ENCODE results near the gene ELN.

The ELN gene

GRCh38 chr7:74063223-74063641 lies 35.3 kb downstream of the ELN start:
- TF ChIP-seq CTCF (conservative IDR thresholded peaks at IDR 0.05; ENCODE audit: low read depth, low read length) = no peak
- no peak overlapping the region for H3K4me3 ChIP-seq (ENCODE audit: low read length)
- DNase-seq (ENCODE audit: low read depth) = no peak

- H3K4me3 ChIP-seq (ENCODE audit: low read length) = no peak overlapping the region
- no peak for DNase-seq (ENCODE audit: low read depth)
- no peak for TF ChIP-seq CTCF (conservative IDR thresholded peaks at IDR 0.05; ENCODE audit: low read depth, low read length)
Measured at GRCh38 chr7:74063646-74064045, 35.7 kb downstream of the ELN start.

- TF ChIP-seq CTCF (conservative IDR thresholded peaks at IDR 0.05; ENCODE audit: low read depth, low read length) = no peak
- DNase-seq (ENCODE audit: low read depth) = no peak
Measured at GRCh38 chr7:74064696-74065095, 36.7 kb downstream of the ELN start.

GRCh38 chr7:74066626-74067025 lies 38.7 kb downstream of the ELN start:
- no peak for DNase-seq (ENCODE audit: low read depth)
- H3K4me3 ChIP-seq (ENCODE audit: low read length) = no peak overlapping the region
- no peak for TF ChIP-seq CTCF (conservative IDR thresholded peaks at IDR 0.05; ENCODE audit: low read depth, low read length)

More at GRCh38 chr7:74064696-74065095, 36.7 kb downstream of the ELN start:
- H3K4me3 ChIP-seq (ENCODE audit: low read length) = no peak overlapping the region

- TF ChIP-seq CTCF (conservative IDR thresholded peaks at IDR 0.05; ENCODE audit: low read depth, low read length) = no peak
- no peak for DNase-seq (ENCODE audit: low read depth)
- H3K4me3 ChIP-seq (ENCODE audit: low read length) = no peak overlapping the region
Measured at GRCh38 chr7:74068378-74069085, 40.6 kb downstream of the ELN start.

- no peak overlapping the region for H3K4me3 ChIP-seq (ENCODE audit: low read length)
- TF ChIP-seq CTCF (conservative IDR thresholded peaks at IDR 0.05; ENCODE audit: low read depth, low read length) = no peak
- no peak for DNase-seq (ENCODE audit: low read depth)
Measured at GRCh38 chr7:74069086-74069541, 41.1 kb downstream of the ELN start.
